GM21367 (cell line): ENCODE measurements around the gene HES5.
"Not testable (repeated sequence)": the region's sequence is repeated elsewhere in the genome, so short reads cannot be mapped to it uniquely, and the experiment has no call there.

Experiments used
- ATAC-seq: cut with Tn5 transposase; IDR thresholded peaks from one replicate; pipeline ENCODE4 v1.9.1; 2021; ENCODE audit not compliant: unreplicated experiment

HES5 gene, protein sequence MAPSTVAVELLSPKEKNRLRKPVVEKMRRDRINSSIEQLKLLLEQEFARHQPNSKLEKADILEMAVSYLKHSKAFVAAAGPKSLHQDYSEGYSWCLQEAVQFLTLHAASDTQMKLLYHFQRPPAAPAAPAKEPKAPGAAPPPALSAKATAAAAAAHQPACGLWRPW

DNA sequence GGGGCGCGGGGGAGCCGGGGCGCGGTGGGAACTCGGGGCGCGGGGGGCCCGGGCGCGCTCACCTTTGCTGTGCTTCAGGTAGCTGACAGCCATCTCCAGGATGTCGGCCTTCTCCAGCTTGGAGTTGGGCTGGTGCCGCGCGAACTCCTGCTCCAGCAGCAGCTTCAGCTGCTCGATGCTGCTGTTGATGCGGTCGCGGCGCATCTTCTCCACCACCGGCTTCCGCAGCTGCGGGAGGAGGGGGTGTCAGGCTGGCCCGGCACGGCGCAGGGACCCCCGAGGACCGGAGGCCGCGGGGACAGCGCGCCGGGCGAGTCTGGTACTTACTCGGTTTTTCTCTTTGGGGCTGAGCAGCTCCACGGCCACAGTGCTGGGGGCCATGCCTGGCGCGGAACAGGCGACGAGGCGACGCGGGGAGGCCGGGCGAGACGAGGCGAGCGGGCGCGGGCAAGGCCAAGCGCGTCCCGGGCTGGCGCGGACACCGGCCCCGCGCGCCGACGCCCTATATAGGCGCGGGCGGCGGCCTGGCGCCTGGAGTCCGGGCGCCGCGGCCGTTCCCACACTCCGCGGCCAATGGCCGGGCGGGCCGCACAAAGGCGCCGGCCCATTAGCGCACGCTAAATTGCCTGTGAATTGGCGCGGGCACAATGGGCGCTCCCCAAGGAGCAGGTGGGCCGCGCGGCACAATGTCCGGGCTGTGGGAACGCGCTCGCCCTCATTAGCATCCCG lies at the start of gene HES5:
Gene HES5, minus strand, starts transcription at position 480 of the 729 bp plus-strand sequence. Its CDS starts 99 bp downstream, at position 381.
- no peak for ATAC-seq

DNA sequence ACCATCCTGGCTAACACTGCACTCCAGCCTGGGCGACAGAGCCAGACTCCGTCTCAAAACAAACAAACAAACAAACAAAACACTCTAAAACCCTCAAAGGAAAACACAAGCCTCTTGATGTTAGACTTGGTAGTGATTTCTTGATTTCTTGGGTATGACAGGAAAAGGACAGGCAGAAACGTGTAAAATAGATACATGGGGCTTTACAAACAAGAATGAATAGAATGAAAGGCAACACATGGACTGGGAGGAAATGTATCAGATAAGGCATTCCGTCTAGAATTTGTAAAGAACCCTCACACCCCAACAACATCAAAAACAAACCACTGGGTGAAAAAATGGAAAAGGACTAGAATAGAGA lies 48.7 kb upstream of the HES5 start:
- no peak for ATAC-seq

DNA sequence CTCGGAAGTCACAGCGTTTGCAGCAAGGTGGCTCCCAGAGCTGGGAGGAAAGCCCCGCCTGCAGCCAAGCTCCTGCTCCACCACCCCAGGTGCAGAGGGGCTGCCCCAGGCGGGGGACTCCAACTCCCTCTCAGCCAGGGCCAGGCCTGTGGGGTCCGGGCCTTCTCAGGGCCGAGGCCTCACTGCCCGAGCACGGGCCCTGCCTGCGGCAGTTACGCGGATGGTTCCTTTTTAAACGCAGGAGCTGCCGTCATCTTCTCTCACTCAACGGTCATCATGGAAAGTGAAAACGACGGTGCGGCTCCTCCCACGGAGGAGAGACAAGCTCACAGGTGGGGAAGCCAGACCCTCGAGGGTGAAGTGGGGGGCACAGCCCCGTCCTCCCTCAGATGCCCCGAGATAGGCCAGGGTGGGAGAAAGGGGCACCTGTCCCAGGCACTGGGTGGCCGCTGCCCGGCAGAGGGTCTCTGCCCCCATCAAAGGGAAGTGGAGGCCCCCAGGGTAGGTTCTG lies 47.6 kb upstream of the HES5 start:
- peak; percentile 18 for ATAC-seq

DNA sequence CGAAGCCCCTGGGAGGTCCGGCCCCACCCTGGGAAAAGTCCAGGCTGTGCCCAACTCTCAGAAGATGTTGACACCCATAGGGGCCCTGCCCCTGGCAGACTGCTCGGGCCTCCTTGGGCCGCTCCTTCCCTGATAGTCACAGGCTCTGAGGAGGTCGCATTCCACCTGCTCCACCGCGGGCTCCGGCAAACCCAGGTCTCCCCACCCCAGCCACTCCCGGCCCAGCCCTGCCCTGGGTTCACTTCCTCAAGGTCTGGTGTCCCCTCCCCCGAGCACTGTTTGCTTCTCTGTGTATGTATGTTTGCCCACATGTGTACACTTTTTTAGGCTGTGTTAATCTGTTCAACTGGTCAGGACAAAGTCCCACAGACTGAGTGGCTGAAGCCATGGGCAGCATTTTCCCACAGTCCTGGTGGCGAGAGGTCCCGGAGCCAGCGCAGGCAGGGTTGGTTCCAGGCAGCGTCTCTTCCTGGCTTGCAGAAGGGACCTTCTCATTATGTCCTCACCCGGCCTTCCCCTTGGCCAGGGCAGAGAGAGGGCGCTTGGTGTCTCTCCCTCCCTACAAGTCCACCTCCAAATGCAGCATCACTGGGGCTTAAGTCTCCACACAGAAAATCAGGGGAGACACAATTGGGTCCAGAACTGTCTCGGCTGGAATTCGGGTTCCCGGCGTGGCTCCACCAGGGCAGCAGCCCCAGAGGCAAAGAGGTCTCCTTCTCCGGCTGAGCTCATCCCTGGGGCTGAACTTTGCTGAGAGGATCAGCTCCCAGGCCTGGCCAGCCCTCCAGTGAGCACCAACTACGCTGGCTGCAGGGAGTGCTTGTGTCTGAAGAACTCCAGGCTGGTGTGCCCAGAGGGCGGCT lies 46.0 kb upstream of the HES5 start:
- no peak for ATAC-seq

DNA sequence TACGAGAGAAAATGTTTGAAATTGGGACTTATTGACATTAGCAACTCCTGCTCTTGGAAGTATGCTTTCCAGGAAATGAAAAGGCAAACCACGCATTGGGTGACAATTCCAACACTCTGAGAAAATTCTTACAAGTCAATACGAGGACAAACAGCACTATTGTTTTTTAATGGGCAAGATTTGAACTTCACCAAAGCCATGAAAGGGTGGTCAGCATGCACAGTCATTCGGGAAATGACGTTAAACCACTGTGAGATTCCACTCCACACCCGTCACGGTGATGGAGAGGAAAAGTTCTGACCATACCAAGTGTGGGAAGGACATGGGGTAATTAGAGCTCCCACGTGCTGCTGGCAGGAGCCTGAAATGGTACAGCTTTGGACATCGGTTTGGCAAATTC lies 44.3 kb upstream of the HES5 start:
- ATAC-seq, result no peak

DNA sequence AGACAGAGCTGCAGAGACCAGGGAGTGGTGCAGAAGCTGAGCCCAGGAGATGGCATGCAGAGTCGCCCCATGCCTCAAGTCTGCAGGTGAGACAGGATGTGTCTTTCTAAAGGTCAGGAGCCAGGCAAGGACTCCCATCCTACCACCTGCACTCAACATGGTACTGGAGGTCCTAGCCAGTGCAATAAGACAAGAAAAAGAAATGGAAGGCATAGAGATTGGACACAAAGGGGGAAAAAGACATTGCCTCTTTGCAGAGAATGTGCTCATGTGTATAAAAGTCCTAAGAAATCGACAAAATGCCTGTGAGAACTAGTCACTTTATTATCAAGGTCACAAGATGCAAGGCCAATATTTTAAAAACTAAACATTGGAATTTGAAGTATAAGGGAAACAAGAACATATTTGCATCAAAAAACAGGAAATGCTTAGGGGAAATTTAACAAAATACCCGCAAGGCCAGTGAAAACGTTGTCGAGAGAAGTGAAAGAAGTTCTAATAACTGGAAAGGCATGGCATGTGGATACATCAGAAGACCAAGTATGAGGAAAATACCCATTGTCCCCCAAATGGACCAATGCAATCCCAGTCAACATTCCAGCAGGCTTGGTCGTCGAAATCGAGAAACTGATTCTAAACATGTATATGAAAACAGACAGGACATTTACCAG lies 43.3 kb upstream of the HES5 start:
- ATAC-seq, result no peak

DNA sequence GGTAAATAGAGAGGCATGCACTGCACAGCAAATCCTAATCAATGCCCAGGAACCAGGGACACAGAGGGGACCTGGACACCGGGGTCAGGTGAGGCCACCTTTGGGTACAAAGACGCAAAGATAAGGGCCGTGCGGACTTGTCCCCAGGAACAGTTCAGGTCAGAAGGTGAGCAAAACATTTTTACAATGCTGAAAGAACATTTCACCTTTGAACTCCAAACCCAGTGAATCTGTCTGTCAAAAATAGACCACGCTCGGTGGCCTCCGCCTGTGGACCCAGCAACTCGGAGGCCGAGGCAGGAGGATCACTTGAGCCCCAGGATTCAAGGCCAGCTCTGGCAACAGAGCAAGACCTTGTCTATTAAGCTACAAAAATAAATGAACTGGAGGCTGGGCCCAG lies 41.3 kb upstream of the HES5 start:
- no peak for ATAC-seq

DNA sequence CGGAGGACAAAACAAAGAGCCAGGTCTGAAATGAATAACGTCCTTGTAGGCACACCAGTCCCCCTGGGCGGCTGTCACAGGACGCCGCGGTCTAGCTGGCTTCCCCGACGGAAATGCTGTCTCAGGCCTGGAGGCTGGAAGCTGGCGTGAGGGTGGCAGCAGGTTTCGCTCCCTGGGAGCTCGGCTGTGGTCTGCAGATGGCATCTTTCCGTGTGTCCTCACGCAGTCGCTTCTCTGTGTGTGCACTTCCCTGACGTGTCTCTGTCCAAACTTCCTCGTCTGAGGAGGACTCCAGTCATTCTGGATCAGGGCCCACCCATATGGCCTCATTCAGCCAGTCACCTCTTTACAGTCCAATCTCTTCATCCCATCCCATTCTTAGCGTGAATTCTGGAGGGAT lies 40.3 kb upstream of the HES5 start:
- ATAC-seq, result no peak

DNA sequence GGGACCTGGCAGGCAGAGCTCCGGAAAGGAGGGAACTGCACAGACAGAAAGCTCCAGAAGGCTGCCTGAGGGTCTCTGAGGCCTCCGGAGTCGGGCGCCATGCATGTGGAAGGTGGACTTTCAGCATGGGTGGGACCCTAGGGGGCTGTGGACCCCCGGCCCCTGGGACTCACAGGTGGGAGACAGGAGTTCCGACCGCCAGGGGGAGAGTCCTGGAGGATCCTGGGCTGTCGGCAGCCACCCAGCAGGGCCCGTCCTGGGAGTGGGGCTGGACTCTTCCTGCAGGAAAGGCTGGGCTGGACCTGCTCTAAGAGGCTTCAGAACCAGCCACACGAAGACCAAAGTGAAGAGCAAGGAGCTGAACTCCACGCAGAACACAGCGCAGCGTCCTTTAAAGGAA lies 39.6 kb upstream of the HES5 start:
- not testable (repeated sequence) for ATAC-seq

DNA sequence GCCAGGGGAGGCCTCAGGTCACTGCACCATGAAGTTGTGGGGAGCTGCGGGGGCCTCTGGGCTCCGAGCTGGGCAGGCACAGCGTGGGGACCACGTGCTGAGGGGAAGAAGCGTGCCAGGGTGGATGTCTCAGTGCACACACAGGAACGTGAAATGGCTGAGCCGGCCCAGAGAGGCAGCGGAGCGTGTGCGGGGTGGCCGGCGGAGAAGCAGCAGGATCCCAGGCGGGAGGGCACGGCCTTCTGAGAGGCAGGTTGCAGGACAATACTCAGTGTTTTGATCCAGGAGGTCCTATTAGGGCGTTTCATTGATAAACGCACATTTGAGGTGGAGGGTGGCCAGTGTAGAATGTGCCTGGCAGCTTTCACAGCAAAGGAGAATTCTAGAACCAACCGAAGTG lies 39.0 kb upstream of the HES5 start:
- ATAC-seq, result no peak

DNA sequence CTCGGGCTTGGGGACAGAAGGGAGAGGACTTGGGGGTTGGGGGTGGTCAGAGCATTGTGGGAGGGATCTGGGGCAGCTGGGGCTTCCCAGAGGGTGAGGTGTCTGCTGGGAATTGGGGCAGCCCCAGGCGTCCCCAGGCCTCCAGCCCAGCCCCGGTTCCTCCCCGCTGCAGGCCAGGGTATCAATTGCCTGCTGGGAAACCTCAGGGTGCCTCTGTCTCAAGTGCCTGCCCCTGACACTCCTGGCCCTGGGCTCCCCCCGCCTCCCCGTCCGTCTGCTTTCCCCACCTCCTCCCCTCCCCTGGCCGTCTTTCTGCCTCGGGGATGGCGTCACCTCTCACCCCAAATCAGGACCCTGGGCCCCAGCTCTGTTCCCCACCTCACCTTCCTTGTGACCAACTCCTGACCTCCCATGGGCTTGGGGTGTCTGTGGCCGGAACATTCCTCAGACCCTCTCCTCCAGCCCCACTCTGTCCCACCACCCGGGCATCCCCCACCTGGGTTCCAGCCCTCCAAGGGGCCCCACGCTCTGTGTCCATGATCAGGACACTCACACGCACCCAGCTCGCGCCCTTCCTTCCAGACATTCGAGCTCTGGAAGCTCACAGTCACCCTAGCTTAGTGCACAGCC lies 38.2 kb upstream of the HES5 start:
- not testable (repeated sequence) for ATAC-seq

DNA sequence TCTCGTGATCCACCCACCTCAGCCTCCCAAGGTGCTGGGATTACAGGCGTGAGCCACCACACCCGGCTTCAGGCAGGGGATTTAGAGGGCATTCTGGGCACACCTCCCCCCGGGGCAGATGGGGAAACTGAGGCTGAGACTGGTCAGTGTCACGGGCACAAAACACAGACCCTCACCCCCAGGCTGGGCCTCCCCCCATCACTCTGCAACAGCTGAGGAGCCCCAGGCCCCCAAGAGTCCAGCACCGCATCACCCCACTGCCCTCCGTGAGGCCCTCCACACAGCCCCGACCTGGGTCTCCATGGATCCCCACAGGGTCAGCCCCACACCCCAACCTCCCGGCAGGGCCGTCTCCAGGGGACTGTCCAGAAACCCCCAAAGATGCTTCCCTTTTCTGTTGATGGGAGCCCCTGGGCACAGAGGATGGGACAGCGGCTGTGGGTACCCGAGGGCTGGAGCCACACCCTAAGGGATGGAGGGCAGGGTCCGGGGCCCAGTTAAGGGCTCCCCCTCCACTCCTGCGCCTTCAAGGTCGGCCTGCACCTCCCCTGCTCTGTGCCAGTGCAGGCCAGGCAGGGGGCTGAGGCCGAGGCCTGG lies 37.1 kb upstream of the HES5 start:
- no peak for ATAC-seq

DNA sequence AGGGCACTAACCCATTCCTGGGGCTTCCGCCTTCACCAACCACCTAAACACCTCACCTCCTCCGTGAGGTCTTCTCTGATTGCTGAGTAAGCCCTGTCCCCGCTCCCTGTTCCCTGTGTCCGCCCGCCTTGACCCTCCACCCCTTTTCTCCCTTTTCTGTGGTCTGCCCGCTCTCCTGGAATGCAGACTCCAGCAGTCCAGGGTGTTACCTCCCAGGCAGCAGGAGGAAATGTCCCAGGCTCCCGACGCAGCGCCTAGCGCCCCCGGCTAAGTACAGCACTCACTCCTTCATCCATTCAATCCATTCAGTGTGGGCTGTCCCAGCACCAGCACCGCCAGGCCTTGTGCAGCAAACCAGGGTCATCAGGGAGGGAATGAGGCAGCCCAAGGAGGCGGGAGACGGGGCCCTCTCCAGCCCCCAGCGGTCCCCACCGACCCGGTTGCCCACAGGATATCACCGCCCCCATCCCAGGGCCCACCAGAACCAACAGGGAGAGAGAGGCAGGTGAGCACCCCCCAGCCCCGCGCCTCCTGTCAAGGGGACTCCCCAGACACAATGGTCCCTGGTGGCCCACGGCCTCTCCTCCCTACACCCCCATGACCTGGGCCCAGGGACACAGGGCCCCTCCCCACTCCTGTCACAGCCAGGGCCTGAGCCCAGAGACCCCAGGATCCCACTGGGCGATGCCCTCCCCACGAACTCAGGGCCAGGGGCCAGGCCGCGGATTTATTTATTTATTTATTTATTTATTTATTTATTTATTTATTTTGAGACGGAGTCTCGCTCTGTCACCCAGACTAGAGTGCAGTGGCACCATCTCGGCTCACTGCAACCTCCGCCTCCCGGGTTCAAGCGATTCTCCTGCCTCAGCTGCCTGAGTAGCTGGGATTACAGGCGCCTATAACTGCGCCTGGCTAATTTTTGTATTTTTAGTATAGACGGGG lies 36.3 kb upstream of the HES5 start:
- no peak for ATAC-seq

DNA sequence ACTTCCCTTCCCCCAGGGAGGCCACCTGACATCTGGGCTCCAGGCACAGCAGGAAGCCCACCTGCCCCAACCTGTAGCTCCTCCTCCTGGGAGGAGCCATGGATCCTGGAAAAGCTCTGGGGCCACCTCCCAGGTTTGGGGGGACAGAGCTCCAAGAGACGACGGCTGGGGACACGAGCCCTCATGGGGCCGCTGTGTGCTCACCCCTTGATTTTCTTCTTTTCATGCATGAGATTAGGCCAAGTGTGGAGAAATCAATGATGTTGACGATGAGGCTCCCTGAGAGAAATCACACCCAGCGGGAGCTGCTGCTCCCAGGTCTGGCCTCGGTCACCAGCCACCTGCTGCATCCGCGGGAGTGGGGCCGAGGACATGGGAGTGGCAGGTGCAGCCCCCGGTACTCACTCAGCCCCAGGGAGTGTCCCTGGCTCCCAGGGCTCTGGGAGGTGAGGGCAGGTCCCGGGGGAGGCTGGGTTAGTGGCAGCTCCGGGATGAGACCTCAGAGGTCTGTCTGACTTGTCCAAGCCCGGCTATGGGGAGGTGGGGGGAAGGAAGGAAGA lies 34.8 kb upstream of the HES5 start:
- no peak for ATAC-seq

DNA sequence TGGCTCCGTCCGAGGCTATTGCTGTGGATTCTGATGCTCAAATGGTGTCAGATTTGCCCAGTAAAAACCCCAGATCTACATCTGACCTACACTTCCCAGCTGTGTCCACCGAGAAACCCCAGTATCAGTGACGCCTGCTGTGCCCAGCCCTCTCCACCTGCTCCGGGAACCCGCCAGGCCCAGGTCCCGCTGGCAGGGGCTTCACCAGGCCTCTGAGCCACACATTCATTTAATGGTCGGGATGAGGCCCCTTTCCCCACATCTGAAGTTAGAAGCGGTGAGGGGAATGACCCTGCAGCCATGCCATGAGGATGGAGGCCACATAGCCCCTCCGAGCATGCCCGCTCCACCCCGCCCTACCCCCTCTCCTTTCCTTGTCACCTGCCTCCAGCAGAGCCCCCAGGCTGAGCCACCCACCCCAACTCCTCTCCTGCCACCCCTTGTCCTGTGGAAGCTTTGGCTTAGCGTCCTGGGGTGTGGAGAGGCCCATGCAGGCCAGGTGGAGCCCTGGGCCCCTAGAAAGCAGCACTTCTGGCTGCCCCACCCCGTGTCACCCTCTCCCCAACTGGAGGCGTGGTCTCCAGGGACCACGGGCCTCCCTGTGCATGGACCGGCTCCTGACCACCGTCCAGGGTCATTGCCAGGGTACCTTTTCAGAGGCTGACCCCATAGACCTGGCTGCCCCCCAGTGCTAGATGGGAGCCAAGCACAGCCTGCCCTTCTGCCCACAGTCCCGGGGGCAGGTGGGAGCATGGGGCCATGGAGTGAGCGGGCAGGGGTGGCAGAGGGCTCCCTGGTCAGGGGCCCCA lies 34.1 kb upstream of the HES5 start:
- no peak for ATAC-seq

DNA sequence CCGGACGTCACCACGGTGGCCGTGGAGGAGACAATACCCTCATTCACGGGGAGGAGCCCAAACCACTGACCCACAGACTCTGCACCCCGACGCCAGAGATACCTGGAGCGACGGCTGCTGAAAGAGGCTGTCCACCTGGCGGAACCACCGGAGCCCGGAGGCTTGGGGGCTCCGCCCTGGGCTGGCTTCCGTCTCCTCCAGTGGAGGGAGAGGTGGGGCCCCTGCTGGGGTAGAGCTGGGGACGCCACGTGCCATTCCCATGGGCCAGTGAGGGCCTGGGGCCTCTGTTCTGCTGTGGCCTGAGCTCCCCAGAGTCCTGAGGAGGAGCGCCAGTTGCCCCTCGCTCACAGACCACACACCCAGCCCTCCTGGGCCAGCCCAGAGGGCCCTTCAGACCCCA lies 33.1 kb upstream of the HES5 start:
- ATAC-seq, result no peak

DNA sequence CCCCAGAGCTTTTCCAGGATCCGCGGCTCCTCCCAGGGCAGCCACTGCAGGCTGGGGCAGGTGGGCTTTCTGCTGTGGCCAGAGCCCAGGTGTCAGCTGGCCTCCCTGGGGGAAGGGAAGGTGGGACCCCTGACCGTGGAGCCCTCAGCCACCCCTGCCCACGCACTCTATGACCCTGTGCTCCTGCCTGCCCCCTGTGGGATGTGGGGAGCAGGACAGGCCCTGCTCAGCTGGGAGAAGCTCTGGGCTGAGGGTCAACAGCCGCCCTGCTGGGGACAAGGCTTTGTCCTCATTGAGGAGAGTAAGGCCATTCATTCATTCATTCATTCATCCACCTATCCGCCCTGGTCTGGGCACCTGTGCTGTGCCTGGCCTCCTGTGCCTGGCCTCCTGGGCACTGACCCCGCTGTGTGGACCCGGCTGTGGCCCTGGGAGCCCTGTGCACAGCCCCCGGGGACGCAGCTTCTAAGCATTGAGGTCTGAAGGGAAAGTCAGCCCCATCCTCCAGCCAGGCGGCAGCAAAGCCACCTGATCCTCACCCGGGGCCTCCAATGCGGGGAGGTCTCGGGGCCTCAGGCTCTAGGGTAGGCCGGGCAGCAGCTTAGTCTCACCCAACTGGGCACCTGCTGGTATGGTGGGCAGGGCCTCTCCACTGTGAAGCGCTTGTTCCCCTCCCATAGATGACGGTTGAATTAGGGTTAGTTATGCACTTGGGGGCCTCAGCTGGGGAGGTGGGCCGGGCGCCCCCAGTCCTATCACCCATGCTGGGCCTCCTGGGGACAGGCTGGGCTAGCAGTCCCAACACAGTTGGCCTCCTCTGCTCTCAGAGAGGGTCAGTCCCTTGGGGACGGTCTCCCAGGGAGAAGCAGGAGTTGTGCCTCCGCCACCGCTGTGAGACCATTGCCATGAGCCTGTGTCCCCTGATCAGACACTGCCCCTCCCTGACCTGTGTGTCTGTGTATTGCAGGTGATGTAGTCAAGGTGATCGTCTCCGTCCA lies 32.1 kb upstream of the HES5 start:
- no peak for ATAC-seq
